Caco-2 (cell line): ENCODE data around the gene ROBO4. TPM values are rescaled to one million over a fixed set of nuclear protein-coding genes. Genes with fewer than 3 reads are reported as not detected.
A peak's percentile ranks its signal among the peaks of the same experiment; 100 is the strongest.

Experiments
- BruUV-seq: library from RNA; stranded (reverse); fragments of 400-500 nt; replicated peaks from 2 replicates; lab custom pipeline; 2021; lab: Mats Ljungman, UMichigan
- CTCF ChIA-PET: fragments of 300-600 bp; sonication (Branson Sonifier 250); formaldehyde crosslinking; loops from one replicate; lab custom pipeline; 2022; ENCODE audit warnings: antibody characterized with exemption; lab: Charles Lee
- POLR2A ChIA-PET: fragments of 300-600 bp; sonication (Branson Sonifier 250); formaldehyde crosslinking; loops from one replicate; lab custom pipeline; 2022; ENCODE audit warnings: antibody characterized with exemption; lab: Charles Lee
- DNase-seq, 2 experiments: peaks; one replicate each; pipeline versions ENCODE4 v3.0.0 to v3.0.0-alpha.2; 2020 to 2022
- H3K27me3 ChIP-seq: replicated peaks from 2 replicates; pipeline ENCODE4 v1.6.0; 2011; ENCODE audit warnings: low read length; ENCODE audit not compliant: control insufficient read depth, insufficient read depth
- H3K36me3 ChIP-seq: 2 replicates; pipeline ENCODE4 v1.5.1; 2011; ENCODE audit warnings: low read length; ENCODE audit not compliant: control insufficient read depth, insufficient read depth
- H3K4me1 ChIP-seq: fragments of 250-450 bp; sonication (Bioruptor Pico); 2 replicates; pipeline ENCODE4 v1.5.1; 2020; ENCODE audit warnings: mild to moderate bottlenecking
- H3K4me3 ChIP-seq: 2 replicates; pipeline ENCODE4 v1.5.1; 2011; ENCODE audit warnings: low read depth, mild to moderate bottlenecking, control low read depth, low read length
- H3K9me3 ChIP-seq: fragments of 250-450 bp; sonication (Bioruptor Pico); 2 replicates; pipeline ENCODE4 v1.5.1; 2020; ENCODE audit warnings: mild to moderate bottlenecking, moderate library complexity
- H3K27ac Mint-ChIP-seq: one replicate; pipeline ENCODE4 v1.8.0; 2022; ENCODE audit warnings: mixed read lengths; ENCODE audit not compliant: unreplicated experiment
- H3K27me3 Mint-ChIP-seq: one replicate; pipeline ENCODE4 v1.8.0; 2022; ENCODE audit warnings: mixed read lengths; ENCODE audit not compliant: insufficient read depth, unreplicated experiment
- H3K36me3 Mint-ChIP-seq: one replicate; pipeline ENCODE4 v1.8.0; 2022; ENCODE audit warnings: mild to moderate bottlenecking, mixed read lengths; ENCODE audit not compliant: insufficient read depth, unreplicated experiment
- H3K4me1 Mint-ChIP-seq: one replicate; pipeline ENCODE4 v1.8.0; 2022; ENCODE audit warnings: low read depth, mixed read lengths; ENCODE audit not compliant: unreplicated experiment
- H3K4me3 Mint-ChIP-seq: one replicate; pipeline ENCODE4 v1.8.0; 2022; ENCODE audit warnings: mild to moderate bottlenecking, moderate library complexity, mixed read lengths; ENCODE audit not compliant: unreplicated experiment
- H3K9me3 Mint-ChIP-seq: one replicate; pipeline ENCODE4 v1.8.0; 2022; ENCODE audit warnings: mixed read lengths; ENCODE audit not compliant: unreplicated experiment
- CTCF ChIP-seq, 2 experiments: fragments of 200-600 bp in 1 of 2; IDR thresholded peaks; 1 replicate in 1 of 2; 2 replicates in 1 of 2; pipeline versions ENCODE4 v1.5.1 to v1.8.0; 2011 to 2022; ENCODE audit warnings: antibody characterized with exemption in 1 of 2, control low read depth in 1 of 2, inconsistent platforms in 1 of 2, low read depth in 1 of 2, low read length in 1 of 2, mild to moderate bottlenecking in 1 of 2, moderate library complexity in 1 of 2; ENCODE audit not compliant: insufficient read depth in 1 of 2, severe bottlenecking in 1 of 2, unreplicated experiment in 1 of 2
- intact Hi-C: fragments of 100-400 bp; cut with micrococcal nuclease; formaldehyde crosslinking; loops from one replicate; pipeline ENCODE4 v1.10.0; 2022; ENCODE audit not compliant: unreplicated experiment
- total RNA-seq: library from RNA; stranded (reverse); gene quantifications from 2 replicates; pipeline ENCODE4 v1.2.3, GENCODE V29; 2022

ROBO4 gene
- total RNA-seq, 1 experiment from 2014 or later: not detected

GRCh38 chr11:124877910-124878758 is 19.5 kb downstream of the ROBO4 start:
- no peaks in the 10 kb centered on the region for H3K9me3 ChIP-seq
- intact Hi-C loops: no loop called here
- Mint-ChIP-seq H3K27ac (no peak overlapping the region), H3K36me3 (no peaks in the 10 kb centered on the region), H3K4me3 (peak overlapping the region; percentile 80), H3K9me3 (no peaks in the 10 kb centered on the region), H3K27me3 (peaks cover 12% of the 10 kb centered on the region), H3K4me1 (peaks cover 12% of the 10 kb centered on the region)
- no peaks in the 10 kb centered on the region for H3K27me3 ChIP-seq
- no TSS peak for BruUV-seq
- H3K36me3 ChIP-seq: no peaks in the 10 kb centered on the region
- DNase-seq: peak in 1 of 2 experiments; percentile 34
- no peak overlapping the region for H3K4me3 ChIP-seq
- TF ChIP-seq CTCF (IDR thresholded peaks at IDR 0.05; ENCODE audit: insufficient read depth in 1 of 2, low read depth in 1 of 2, low read length in 1 of 2, severe bottlenecking in 1 of 2, unreplicated experiment in 1 of 2): no peak
- peaks cover 19% of the 10 kb centered on the region for H3K4me1 ChIP-seq
- CTCF ChIA-PET: interaction anchor here (0.5 to 1.1 kb wide), 2 partner anchors 9 to 100 kb away, joined by 3 read pairs; no protein-coding TSS in a partner anchor
- POLR2A ChIA-PET: no interaction called here

- Mint-ChIP-seq H3K4me1 (peaks cover 12% of the 10 kb centered on the region), H3K36me3 (no peaks in the 10 kb centered on the region), H3K9me3 (no peaks in the 10 kb centered on the region), H3K4me3 (peak overlapping the region; percentile 80), H3K27me3 (peaks cover 16% of the 10 kb centered on the region), H3K27ac (peak overlapping the region; percentile 69)
- ChIA-PET CTCF (interaction anchor here (0.5 to 1.1 kb wide), 2 partner anchors 10 to 99 kb away, joined by 3 read pairs; no protein-coding TSS in a partner anchor), POLR2A (no interaction called here)
- BruUV-seq: no TSS peak
- intact Hi-C loops: no loop called here
- Histone ChIP-seq H3K36me3 (no peaks in the 10 kb centered on the region), H3K4me1 (peaks cover 13% of the 10 kb centered on the region), H3K9me3 (no peaks in the 10 kb centered on the region), H3K4me3 (no peak overlapping the region), H3K27me3 (peaks cover 4% of the 10 kb centered on the region)
- TF ChIP-seq CTCF (IDR thresholded peaks at IDR 0.05; ENCODE audit: insufficient read depth in 1 of 2, low read depth in 1 of 2, low read length in 1 of 2, severe bottlenecking in 1 of 2, unreplicated experiment in 1 of 2): no peak
- no peak for DNase-seq
Observed at GRCh38 chr11:124877631-124877909, 20.1 kb downstream of the ROBO4 start.

- no peaks in the 10 kb centered on the region for H3K9me3 Mint-ChIP-seq
- H3K27me3 Mint-ChIP-seq: peaks cover 16% of the 10 kb centered on the region
- BruUV-seq: TSS peak; percentile 65
- H3K4me3 ChIP-seq: peak overlapping the region; percentile 62
- peaks cover 12% of the 10 kb centered on the region for H3K4me1 Mint-ChIP-seq
- ChIA-PET CTCF (interaction anchor here (0.6 to 1.5 kb wide), 32 partner anchors 8 to 556 kb away, joined by 3 to 37 read pairs (median 6); partner anchors contain the start of genes CCDC15, NRGN, ROBO4 and SIAE), POLR2A (interaction anchor here (0.8 to 1.5 kb wide), 4 partner anchors 11 to 254 kb away, joined by 3 to 5 read pairs (median 4); partner anchors contain the start of gene TBRG1)
- H3K36me3 ChIP-seq: no peaks in the 10 kb centered on the region
- no peak for TF ChIP-seq CTCF (IDR thresholded peaks at IDR 0.05; ENCODE audit: insufficient read depth in 1 of 2, low read depth in 1 of 2, low read length in 1 of 2, severe bottlenecking in 1 of 2, unreplicated experiment in 1 of 2)
- peak overlapping the region; percentile 83 for H3K27ac Mint-ChIP-seq
- H3K9me3 ChIP-seq: no peaks in the 10 kb centered on the region
- peaks cover 8% of the 10 kb centered on the region for H3K4me1 ChIP-seq
- no peak for DNase-seq
- H3K36me3 Mint-ChIP-seq: no peaks in the 10 kb centered on the region
- intact Hi-C loops: loop anchor here (1.0 kb wide), 1 partner anchor 77 kb away; the partner anchor contains the start of gene CCDC15
- H3K4me3 Mint-ChIP-seq: peak overlapping the region; percentile 80
- peaks cover 4% of the 10 kb centered on the region for H3K27me3 ChIP-seq
Observed at GRCh38 chr11:124876818-124877630, 20.6 kb downstream of the ROBO4 start.
